ENCODE results near the gene PKNOX1.
"Not testable (repeated sequence)": the region's sequence is repeated elsewhere in the genome, so short reads cannot be mapped to it uniquely, and the experiment has no call there.

Gene PKNOX1

GRCh38 chr21:42936360-42936759 is 38.0 kb upstream of the PKNOX1 start:
- peak overlapping the region; percentile 94 for H3K27ac ChIP-seq (ENCODE audit: low read depth, low read length, severe bottlenecking)
- not testable (repeated sequence) for H3K9me3 ChIP-seq (ENCODE audit: control insufficient read depth, low read length); H3K4me3 ChIP-seq (ENCODE audit: extremely low read depth, insufficient read depth, low read length, poor library complexity, severe bottlenecking); H3K36me3 ChIP-seq (ENCODE audit: control insufficient read depth, insufficient read depth, low read length)
- peaks cover 53% of the 10 kb centered on the region for H3K4me1 ChIP-seq (ENCODE audit: control insufficient read depth, insufficient read depth, low read length, poor library complexity, severe bottlenecking)
- WGBS, 2 experiments (ENCODE audit: insufficient coverage in 2 of 2): 88 to 100% methylated on average over 1 of the region's 5 CpGs

- not testable (repeated sequence) for H3K36me3 ChIP-seq (ENCODE audit: control insufficient read depth, insufficient read depth, low read length); H3K9me3 ChIP-seq (ENCODE audit: control insufficient read depth, low read length); H3K4me3 ChIP-seq (ENCODE audit: extremely low read depth, insufficient read depth, low read length, poor library complexity, severe bottlenecking)
- Histone ChIP-seq H3K4me1 (ENCODE audit: control insufficient read depth, insufficient read depth, low read length, poor library complexity, severe bottlenecking) (peaks cover 46% of the 10 kb centered on the region), H3K27ac (ENCODE audit: low read depth, low read length, severe bottlenecking) (peak overlapping the region; percentile 94)
- WGBS, 2 experiments (ENCODE audit: insufficient coverage in 2 of 2): 48 to 68% methylated on average over 2 to 8 of the region's 16 CpGs
Observed at GRCh38 chr21:42937034-42937940, 37.1 kb upstream of the PKNOX1 start.

GRCh38 chr21:42937960-42938605 is 36.3 kb upstream of the PKNOX1 start:
- WGBS, 2 experiments (ENCODE audit: insufficient coverage in 2 of 2): 92 to 95% methylated on average over 19 to 20 of the region's 21 CpGs
- Histone ChIP-seq H3K4me1 (ENCODE audit: control insufficient read depth, insufficient read depth, low read length, poor library complexity, severe bottlenecking) (peaks cover 43% of the 10 kb centered on the region), H3K27ac (ENCODE audit: low read depth, low read length, severe bottlenecking) (peak overlapping the region; percentile 94), H3K4me3 (ENCODE audit: extremely low read depth, insufficient read depth, low read length, poor library complexity, severe bottlenecking) (no peak overlapping the region), H3K9me3 (ENCODE audit: control insufficient read depth, low read length) (no peaks in the 10 kb centered on the region), H3K36me3 (ENCODE audit: control insufficient read depth, insufficient read depth, low read length) (peaks cover 9% of the 10 kb centered on the region)

- not testable (repeated sequence) for H3K4me3 ChIP-seq (ENCODE audit: extremely low read depth, insufficient read depth, low read length, poor library complexity, severe bottlenecking); H3K36me3 ChIP-seq (ENCODE audit: control insufficient read depth, insufficient read depth, low read length); H3K9me3 ChIP-seq (ENCODE audit: control insufficient read depth, low read length)
- WGBS, 2 experiments (ENCODE audit: insufficient coverage in 2 of 2): 88% methylated on average over 3 to 5 of the region's 6 CpGs
- H3K4me1 ChIP-seq (ENCODE audit: control insufficient read depth, insufficient read depth, low read length, poor library complexity, severe bottlenecking): peaks cover 38% of the 10 kb centered on the region
- H3K27ac ChIP-seq (ENCODE audit: low read depth, low read length, severe bottlenecking): peak overlapping the region; percentile 94
Observed at GRCh38 chr21:42938606-42938995, 35.8 kb upstream of the PKNOX1 start.

- WGBS, 2 experiments (ENCODE audit: insufficient coverage in 2 of 2): 87 to 91% methylated on average over 12 to 13 of the region's 16 CpGs
- no peak overlapping the region for H3K4me3 ChIP-seq (ENCODE audit: extremely low read depth, insufficient read depth, low read length, poor library complexity, severe bottlenecking)
- H3K36me3 ChIP-seq (ENCODE audit: control insufficient read depth, insufficient read depth, low read length): peaks cover 9% of the 10 kb centered on the region
- no peaks in the 10 kb centered on the region for H3K9me3 ChIP-seq (ENCODE audit: control insufficient read depth, low read length)
- peak overlapping the region; percentile 10 for H3K27ac ChIP-seq (ENCODE audit: low read depth, low read length, severe bottlenecking)
- peaks cover 26% of the 10 kb centered on the region for H3K4me1 ChIP-seq (ENCODE audit: control insufficient read depth, insufficient read depth, low read length, poor library complexity, severe bottlenecking)
Observed at GRCh38 chr21:42939582-42940413, 34.6 kb upstream of the PKNOX1 start.

GRCh38 chr21:42941696-42942085 is 32.7 kb upstream of the PKNOX1 start:
- WGBS, 2 experiments (ENCODE audit: insufficient coverage in 2 of 2): 97 to 100% methylated on average over 4 of the region's 6 CpGs
- Histone ChIP-seq H3K4me1 (ENCODE audit: control insufficient read depth, insufficient read depth, low read length, poor library complexity, severe bottlenecking) (peaks cover 20% of the 10 kb centered on the region), H3K27ac (ENCODE audit: low read depth, low read length, severe bottlenecking) (no peak overlapping the region)

GRCh38 chr21:42942244-42942643 is 32.1 kb upstream of the PKNOX1 start:
- Histone ChIP-seq H3K27ac (ENCODE audit: low read depth, low read length, severe bottlenecking) (no peak overlapping the region), H3K9me3 (ENCODE audit: control insufficient read depth, low read length) (no peaks in the 10 kb centered on the region), H3K4me1 (ENCODE audit: control insufficient read depth, insufficient read depth, low read length, poor library complexity, severe bottlenecking) (peaks cover 18% of the 10 kb centered on the region), H3K36me3 (ENCODE audit: control insufficient read depth, insufficient read depth, low read length) (peaks cover 9% of the 10 kb centered on the region), H3K4me3 (ENCODE audit: extremely low read depth, insufficient read depth, low read length, poor library complexity, severe bottlenecking) (no peak overlapping the region)
- 69 to 100% methylated on average over 2 to 6 of the region's 6 CpGs for WGBS, 2 experiments (ENCODE audit: insufficient coverage in 2 of 2)

More at GRCh38 chr21:42941696-42942085, 32.7 kb upstream of the PKNOX1 start:
- no peak overlapping the region for H3K4me3 ChIP-seq (ENCODE audit: extremely low read depth, insufficient read depth, low read length, poor library complexity, severe bottlenecking)
- H3K9me3 ChIP-seq (ENCODE audit: control insufficient read depth, low read length): no peaks in the 10 kb centered on the region
- H3K36me3 ChIP-seq (ENCODE audit: control insufficient read depth, insufficient read depth, low read length): peaks cover 9% of the 10 kb centered on the region

- not testable (repeated sequence) for H3K4me3 ChIP-seq (ENCODE audit: extremely low read depth, insufficient read depth, low read length, poor library complexity, severe bottlenecking); H3K27ac ChIP-seq (ENCODE audit: low read depth, low read length, severe bottlenecking); H3K9me3 ChIP-seq (ENCODE audit: control insufficient read depth, low read length); H3K4me1 ChIP-seq (ENCODE audit: control insufficient read depth, insufficient read depth, low read length, poor library complexity, severe bottlenecking); H3K36me3 ChIP-seq (ENCODE audit: control insufficient read depth, insufficient read depth, low read length)
- 94% methylated on average over 11 to 12 of the region's 13 CpGs for WGBS, 2 experiments (ENCODE audit: insufficient coverage in 2 of 2)
Observed at GRCh38 chr21:42949094-42949755, 25.1 kb upstream of the PKNOX1 start.

- H3K27ac ChIP-seq (ENCODE audit: low read depth, low read length, severe bottlenecking); H3K4me1 ChIP-seq (ENCODE audit: control insufficient read depth, insufficient read depth, low read length, poor library complexity, severe bottlenecking); H3K9me3 ChIP-seq (ENCODE audit: control insufficient read depth, low read length); H3K36me3 ChIP-seq (ENCODE audit: control insufficient read depth, insufficient read depth, low read length); H3K4me3 ChIP-seq (ENCODE audit: extremely low read depth, insufficient read depth, low read length, poor library complexity, severe bottlenecking): not testable (repeated sequence)
- WGBS, 2 experiments (ENCODE audit: insufficient coverage in 2 of 2): 100% methylated on average over 1 of the region's 9 CpGs; no CpG with 5 or more reads in 1 of the 2 experiments
Observed at GRCh38 chr21:42951193-42951592, 23.2 kb upstream of the PKNOX1 start.

All from mesodermal cell (in vitro differentiated cells).